SU-DHL-6 (cell line): Measurements from ENCODE around the gene TSHZ2.

Source experiments
- H2AFZ ChIP-seq: fragments of 200-600 bp; sonication (generic); 2 replicates; pipeline ENCODE4 v1.6.1; 2014; ENCODE audit warnings: low read depth, mild to moderate bottlenecking, moderate library complexity, mixed read lengths, antibody characterized with exemption, low read length; ENCODE audit not compliant: severe bottlenecking
- H3F3A ChIP-seq: fragments of 200-600 bp; shearing (Covaris generic); 2 replicates; pipeline ENCODE4 v1.6.0; 2016; ENCODE audit warnings: antibody characterized with exemption, mild to moderate bottlenecking; ENCODE audit not compliant: insufficient read depth
- H3K27ac ChIP-seq: fragments of 200-600 bp; sonication (generic); 2 replicates; pipeline ENCODE4 v1.5.1; 2016; ENCODE audit warnings: low read depth, mild to moderate bottlenecking, low read length, moderate library complexity, mixed read lengths
- H3K27me3 ChIP-seq: fragments of 200-600 bp; sonication (generic), shearing (Covaris generic); 2 replicates; pipeline ENCODE4 v1.6.0; 2014; ENCODE audit warnings: mild to moderate bottlenecking, low read length
- H3K36me3 ChIP-seq: fragments of 200-600 bp; sonication (generic); 2 replicates; pipeline ENCODE4 v1.6.1; 2014; ENCODE audit warnings: mild to moderate bottlenecking, low read length, mixed read lengths
- H3K4me2 ChIP-seq: fragments of 300-600, 200-600 bp; shearing (Covaris generic), sonication (generic); 2 replicates; pipeline ENCODE4 v1.6.0; 2014; ENCODE audit warnings: low read length, low read depth, mild to moderate bottlenecking; ENCODE audit not compliant: poor library complexity, severe bottlenecking
- H3K4me3 ChIP-seq: fragments of 200-600 bp; sonication (generic); 2 replicates; pipeline ENCODE4 v1.5.1; 2014; ENCODE audit warnings: antibody characterized with exemption, low read length, mild to moderate bottlenecking, mixed read lengths; ENCODE audit not compliant: insufficient read depth, poor library complexity, severe bottlenecking
- H3K79me2 ChIP-seq: fragments of 200-600 bp; sonication (generic); 2 replicates; pipeline ENCODE4 v1.6.1; 2014; ENCODE audit warnings: mild to moderate bottlenecking, low read length, moderate library complexity; ENCODE audit not compliant: insufficient read depth
- H3K9ac ChIP-seq: fragments of 200-600 bp; sonication (generic); 2 replicates; pipeline ENCODE4 v1.7.0; 2014; ENCODE audit warnings: mild to moderate bottlenecking, low read length
- H3K9me2 ChIP-seq: fragments of 200-600 bp; sonication (generic); replicated peaks from 2 replicates; pipeline ENCODE4 v1.6.1; 2014; ENCODE audit warnings: low read length; ENCODE audit not compliant: insufficient read depth
- H3K9me3 ChIP-seq: fragments of 200-600 bp; sonication (generic); 2 replicates; pipeline ENCODE4 v1.6.1; 2014; ENCODE audit warnings: low read length, mixed read lengths; ENCODE audit not compliant: insufficient read depth
- H4K20me1 ChIP-seq: fragments of 200-600 bp; sonication (generic); 2 replicates; pipeline ENCODE4 v1.6.1; 2014; ENCODE audit warnings: low read depth, mild to moderate bottlenecking, antibody characterized with exemption, low read length, moderate library complexity, mixed read lengths
- EZH2phosphoT487 ChIP-seq: fragments of 200-600 bp; sonication (generic), shearing (Covaris generic); conservative IDR thresholded peaks from 2 replicates; pipeline ENCODE4 v1.6.1; 2018; ENCODE audit warnings: mild to moderate bottlenecking, antibody characterized with exemption, low read length, moderate library complexity, mixed read lengths
- TF ChIP-seq, protein P1 (sequence below): fragments of 200-600 bp; sonication (generic); IDR thresholded peaks from one replicate; pipeline ENCODE4 v1.5.1; 2017; ENCODE audit warnings: antibody characterized with exemption, mild to moderate bottlenecking, low read length, moderate library complexity; ENCODE audit not compliant: insufficient read depth, poor library complexity, severe bottlenecking

Gene TSHZ2

DNA sequence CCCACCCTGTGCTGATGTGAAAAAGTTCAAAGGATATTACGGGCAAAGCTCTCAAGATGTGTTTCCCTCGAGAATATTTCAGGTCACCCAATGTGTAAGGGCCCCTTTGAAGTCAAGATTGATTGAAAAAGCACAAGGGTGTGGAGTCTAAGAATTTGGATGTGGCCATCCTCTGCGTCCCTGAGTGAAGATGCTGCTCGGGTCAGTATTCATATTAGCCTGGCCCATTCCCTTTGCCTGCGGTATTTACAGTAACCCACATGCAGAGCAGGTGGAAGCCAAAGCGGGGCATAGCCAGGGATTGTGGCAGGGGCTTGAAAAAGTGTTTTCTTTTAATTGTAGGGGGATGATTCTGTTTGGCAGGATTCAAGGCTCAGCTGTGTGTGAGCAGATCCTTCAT is 211.0 kb downstream of the TSHZ2 start:
- Histone ChIP-seq H3K9me2 (no peaks in the 10 kb centered on the region), H3K27ac (no peak overlapping the region), H2AFZ (no peak overlapping the region), H3K27me3 (no peaks in the 10 kb centered on the region), H3K4me2 (no peak overlapping the region), H4K20me1 (no peaks in the 10 kb centered on the region), H3K9ac (no peak overlapping the region), H3K79me2 (no peaks in the 10 kb centered on the region), H3F3A (no peaks in the 10 kb centered on the region), H3K4me3 (no peak overlapping the region), H3K9me3 (no peaks in the 10 kb centered on the region), H3K36me3 (no peaks in the 10 kb centered on the region)
- no peak for TF ChIP-seq EZH2phosphoT487
- TF ChIP-seq, protein P1, sequence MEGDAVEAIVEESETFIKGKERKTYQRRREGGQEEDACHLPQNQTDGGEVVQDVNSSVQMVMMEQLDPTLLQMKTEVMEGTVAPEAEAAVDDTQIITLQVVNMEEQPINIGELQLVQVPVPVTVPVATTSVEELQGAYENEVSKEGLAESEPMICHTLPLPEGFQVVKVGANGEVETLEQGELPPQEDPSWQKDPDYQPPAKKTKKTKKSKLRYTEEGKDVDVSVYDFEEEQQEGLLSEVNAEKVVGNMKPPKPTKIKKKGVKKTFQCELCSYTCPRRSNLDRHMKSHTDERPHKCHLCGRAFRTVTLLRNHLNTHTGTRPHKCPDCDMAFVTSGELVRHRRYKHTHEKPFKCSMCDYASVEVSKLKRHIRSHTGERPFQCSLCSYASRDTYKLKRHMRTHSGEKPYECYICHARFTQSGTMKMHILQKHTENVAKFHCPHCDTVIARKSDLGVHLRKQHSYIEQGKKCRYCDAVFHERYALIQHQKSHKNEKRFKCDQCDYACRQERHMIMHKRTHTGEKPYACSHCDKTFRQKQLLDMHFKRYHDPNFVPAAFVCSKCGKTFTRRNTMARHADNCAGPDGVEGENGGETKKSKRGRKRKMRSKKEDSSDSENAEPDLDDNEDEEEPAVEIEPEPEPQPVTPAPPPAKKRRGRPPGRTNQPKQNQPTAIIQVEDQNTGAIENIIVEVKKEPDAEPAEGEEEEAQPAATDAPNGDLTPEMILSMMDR = no peak

DNA sequence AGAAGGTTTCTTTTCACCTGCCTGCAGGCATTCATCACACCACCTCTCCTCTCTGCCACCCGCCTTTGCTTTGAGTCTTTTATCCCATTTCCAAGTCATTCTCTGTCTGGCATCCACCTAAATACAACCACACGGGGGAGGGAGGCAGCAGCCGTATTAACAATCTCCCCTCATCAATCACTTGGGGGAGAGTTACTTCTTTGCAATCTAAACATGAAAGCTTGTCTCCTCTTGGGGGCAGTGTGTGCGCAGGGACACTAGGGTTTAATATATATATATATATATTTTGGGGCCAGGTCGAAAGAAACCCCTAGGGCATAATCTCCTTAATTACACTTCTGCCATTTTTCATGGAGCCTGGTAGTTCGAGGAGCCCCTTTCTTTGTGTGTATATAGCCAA is 214.5 kb downstream of the TSHZ2 start:
- no peaks in the 10 kb centered on the region for H3K9me2 ChIP-seq
- H3K27ac ChIP-seq = no peak overlapping the region
- no peak for TF ChIP-seq EZH2phosphoT487
- TF ChIP-seq, protein P1 = no peak
- H4K20me1 ChIP-seq = no peaks in the 10 kb centered on the region
- H3K9ac ChIP-seq = no peak overlapping the region
- H3K36me3 ChIP-seq = no peaks in the 10 kb centered on the region
- H3K27me3 ChIP-seq = no peaks in the 10 kb centered on the region
- no peaks in the 10 kb centered on the region for H3K79me2 ChIP-seq
- H2AFZ ChIP-seq = no peak overlapping the region
- no peak overlapping the region for H3K4me3 ChIP-seq
- H3K4me2 ChIP-seq = no peak overlapping the region
- H3F3A ChIP-seq = no peaks in the 10 kb centered on the region
- no peaks in the 10 kb centered on the region for H3K9me3 ChIP-seq

DNA sequence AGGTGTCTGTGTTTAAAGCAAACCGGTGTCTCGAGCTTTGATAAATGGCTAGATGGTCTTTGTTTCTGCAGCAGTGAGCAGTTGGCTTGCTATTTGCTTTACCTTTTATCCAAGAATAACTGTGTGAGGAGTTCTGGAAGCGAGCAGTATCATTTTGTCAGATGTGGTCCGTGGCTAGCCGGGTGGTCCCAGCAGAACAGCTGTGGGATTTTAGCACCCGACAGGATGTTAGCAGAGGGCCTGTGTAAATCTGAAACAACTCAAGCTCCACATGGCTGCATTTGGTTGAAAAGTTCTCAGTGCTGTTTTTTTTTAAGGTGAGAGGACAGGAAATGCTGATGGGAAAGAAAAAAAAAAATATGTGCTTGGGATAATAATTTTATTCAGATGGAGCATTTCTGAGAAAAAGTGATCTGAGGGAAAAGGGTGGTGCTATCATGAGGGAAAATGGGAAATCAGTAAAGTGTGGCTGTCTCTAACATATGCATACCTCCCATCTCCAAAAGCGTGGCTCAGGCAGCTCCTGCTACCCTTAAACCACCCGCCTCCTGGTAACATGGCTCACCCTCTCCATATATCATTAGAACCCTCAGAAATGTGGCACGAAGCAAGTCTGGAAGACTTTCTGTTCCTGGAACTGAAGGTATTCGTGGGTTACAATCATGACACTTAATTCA is 215.4 kb downstream of the TSHZ2 start:
- no peaks in the 10 kb centered on the region for H3K79me2 ChIP-seq
- H3K9me2 ChIP-seq = no peaks in the 10 kb centered on the region
- TF ChIP-seq, protein P1 = no peak
- no peak for TF ChIP-seq EZH2phosphoT487
- no peaks in the 10 kb centered on the region for H3K27me3 ChIP-seq
- no peaks in the 10 kb centered on the region for H3K9me3 ChIP-seq
- no peak overlapping the region for H3K4me3 ChIP-seq
- no peaks in the 10 kb centered on the region for H3F3A ChIP-seq
- H3K9ac ChIP-seq = no peak overlapping the region
- H3K27ac ChIP-seq = no peak overlapping the region
- no peak overlapping the region for H2AFZ ChIP-seq
- no peak overlapping the region for H3K4me2 ChIP-seq
- no peaks in the 10 kb centered on the region for H4K20me1 ChIP-seq
- no peaks in the 10 kb centered on the region for H3K36me3 ChIP-seq
